Fibroblast of lung (primary cell): ENCODE measurements around the gene MAGI2. TPM values are rescaled to one million over a fixed set of nuclear protein-coding genes. Genes with fewer than 3 reads are reported as not detected.

Experiments
- DNase-seq, 2 donors: peaks; one replicate each; pipeline versions ENCODE4 v3.0.0 to v3.0.0-alpha.2; 2010; ENCODE audit warnings: low read depth in 2 of 2
- H2AFZ ChIP-seq: 2 replicates; pipeline ENCODE4 v1.5.1; 2012; ENCODE audit warnings: low read length, control low read depth, inconsistent platforms
- H3K27ac ChIP-seq: 2 replicates; pipeline ENCODE4 v1.5.1; 2011; ENCODE audit warnings: low read length, control low read depth; ENCODE audit not compliant: insufficient read depth
- H3K27me3 ChIP-seq: 2 replicates; pipeline ENCODE4 v1.5.1; 2011; ENCODE audit warnings: mild to moderate bottlenecking, low read length; ENCODE audit not compliant: control insufficient read depth, insufficient read depth
- H3K36me3 ChIP-seq: 2 replicates; pipeline ENCODE4 v1.5.1; 2011; ENCODE audit warnings: low read length; ENCODE audit not compliant: control insufficient read depth, insufficient read depth
- H3K4me1 ChIP-seq: 2 replicates; pipeline ENCODE4 v1.5.1; 2011; ENCODE audit warnings: low read length; ENCODE audit not compliant: control insufficient read depth, insufficient read depth; ENCODE audit errors: extremely low read depth
- H3K4me2 ChIP-seq: 2 replicates; pipeline ENCODE4 v1.5.1; 2011; ENCODE audit warnings: low read length, control low read depth; ENCODE audit not compliant: insufficient read depth; ENCODE audit errors: extremely low read depth
- H3K4me3 ChIP-seq, 4 experiments: fragments of 200-600 bp in 1 of 4; sonication (generic) in 1 of 4; replicated peaks in 1 of 4; 2 replicates each; pipeline ENCODE4 v1.5.1; 2011 to 2016; ENCODE audit warnings: low read length in 4 of 4, low read depth in 3 of 4, mild to moderate bottlenecking in 3 of 4, control low read depth in 2 of 4, inconsistent platforms in 1 of 4, mixed read lengths in 1 of 4; ENCODE audit not compliant: insufficient read depth in 1 of 4; ENCODE audit errors: control extremely low read depth in 1 of 4
- H3K79me2 ChIP-seq: 2 replicates; pipeline ENCODE4 v1.5.1; 2012; ENCODE audit warnings: mild to moderate bottlenecking, low read length, inconsistent platforms; ENCODE audit not compliant: control insufficient read depth, insufficient read depth
- H3K9ac ChIP-seq: 2 replicates; pipeline ENCODE4 v1.5.1; 2011; ENCODE audit warnings: mild to moderate bottlenecking, low read length, control low read depth; ENCODE audit not compliant: insufficient read depth
- H3K9me3 ChIP-seq: 2 replicates; pipeline ENCODE4 v1.5.1; 2012; ENCODE audit warnings: low read depth, low read length; ENCODE audit not compliant: control insufficient read depth, insufficient read depth
- H4K20me1 ChIP-seq: 2 replicates; pipeline ENCODE4 v1.5.1; 2011; ENCODE audit warnings: low read length; ENCODE audit not compliant: control insufficient read depth, insufficient read depth; ENCODE audit errors: extremely low read depth
- CTCF ChIP-seq, 2 donors: IDR thresholded peaks in 1 of 2; conservative IDR thresholded peaks in 1 of 2; 1 replicate in 1 of 2; 2 replicates in 1 of 2; pipeline ENCODE4 v1.5.1; 2011 to 2012; ENCODE audit warnings: low read length in 2 of 2, control low read depth in 1 of 2, inconsistent platforms in 1 of 2, low read depth in 1 of 2, mild to moderate bottlenecking in 1 of 2
- EZH2 ChIP-seq: IDR thresholded peaks from 2 replicates; pipeline ENCODE4 v1.5.1; 2012; ENCODE audit warnings: low read length, control low read depth, mild to moderate bottlenecking; ENCODE audit errors: missing control alignments
- polyA plus RNA-seq, 2 donors: library from polyadenylated mRNA; depleted of rRNA in 1 of 2; stranded (reverse) in 1 of 2; unstranded in 1 of 2; fragments of >200 nt; gene quantifications; 2 replicates each; pipeline ENCODE4 v1.2.1, GENCODE V29; 2011 to 2012; ENCODE audit warnings: missing spikeins in 1 of 2
- total RNA-seq: library from RNA; depleted of rRNA; stranded (reverse); fragments of >200 nt; gene quantifications from 2 replicates; pipeline ENCODE4 v1.2.1, GENCODE V29; 2014

The MAGI2 gene
- total and polyA plus RNA-seq, 2 donors (not counting 1 experiment from before 2014, with no cell fraction given): 1.8 to 17.0 TPM

- Histone ChIP-seq H3K27ac (no peak overlapping the region), H3K4me2 (no peak overlapping the region), H3K9me3 (no peaks in the 10 kb centered on the region), H3K4me3 (no peak overlapping the region), H4K20me1 (no peaks in the 10 kb centered on the region), H3K36me3 (no peaks in the 10 kb centered on the region), H3K4me1 (no peaks in the 10 kb centered on the region), H3K27me3 (no peaks in the 10 kb centered on the region), H3K9ac (no peak overlapping the region), H3K79me2 (no peaks in the 10 kb centered on the region), H2AFZ (no peak overlapping the region)
- TF ChIP-seq EZH2 (no peak), CTCF (conservative IDR thresholded peaks at IDR 0.05 in 1 of 2, IDR thresholded peaks at IDR 0.05 in 1 of 2; ENCODE audit: low read depth in 1 of 2, low read length in 2 of 2) (no peak)
- peak in 1 of 2 donors; percentile 37 for DNase-seq
Observed at GRCh38 chr7:78567836-78568235, 885.6 kb downstream of the MAGI2 start.

GRCh38 chr7:78565784-78566183 lies 887.7 kb downstream of the MAGI2 start:
- H3K4me2 ChIP-seq: no peak overlapping the region

GRCh38 chr7:78563191-78563590 lies 890.3 kb downstream of the MAGI2 start:
- Histone ChIP-seq H4K20me1 (no peaks in the 10 kb centered on the region), H3K4me2 (no peak overlapping the region), H3K36me3 (no peaks in the 10 kb centered on the region), H3K27ac (no peak overlapping the region), H3K27me3 (no peaks in the 10 kb centered on the region), H3K9me3 (no peaks in the 10 kb centered on the region), H2AFZ (no peak overlapping the region), H3K4me1 (no peaks in the 10 kb centered on the region), H3K79me2 (no peaks in the 10 kb centered on the region), H3K9ac (no peak overlapping the region), H3K4me3 (no peak overlapping the region)
- no peak for DNase-seq
- TF ChIP-seq EZH2: no peak
- TF ChIP-seq CTCF (conservative IDR thresholded peaks at IDR 0.05 in 1 of 2, IDR thresholded peaks at IDR 0.05 in 1 of 2; ENCODE audit: low read depth in 1 of 2, low read length in 2 of 2): no peak

More at GRCh38 chr7:78565784-78566183, 887.7 kb downstream of the MAGI2 start:
- Histone ChIP-seq H2AFZ (no peak overlapping the region), H3K4me3 (no peak overlapping the region), H3K27ac (no peak overlapping the region), H3K4me1 (no peaks in the 10 kb centered on the region), H3K36me3 (no peaks in the 10 kb centered on the region), H3K9ac (no peak overlapping the region), H3K27me3 (no peaks in the 10 kb centered on the region), H3K79me2 (no peaks in the 10 kb centered on the region), H4K20me1 (no peaks in the 10 kb centered on the region), H3K9me3 (no peaks in the 10 kb centered on the region)
- no peak for TF ChIP-seq CTCF (conservative IDR thresholded peaks at IDR 0.05 in 1 of 2, IDR thresholded peaks at IDR 0.05 in 1 of 2; ENCODE audit: low read depth in 1 of 2, low read length in 2 of 2)
- no peak for TF ChIP-seq EZH2
- no peak for DNase-seq
